HL-60 (cell line): ENCODE measurements around the gene TMEM132D.

Source experiments
- DNase-seq, 2 experiments: peaks; one replicate each; pipeline ENCODE4 v3.0.0-alpha.2; 2010 to 2020; ENCODE audit warnings: low read depth in 1 of 2, low spot score in 1 of 2
- H3K27ac ChIP-seq: fragments of 250-450 bp; sonication (Bioruptor Pico); replicated peaks from 2 replicates; pipeline ENCODE4 v1.5.1; 2020; ENCODE audit warnings: mild to moderate bottlenecking, moderate library complexity
- H3K27me3 ChIP-seq: fragments of 250-450 bp; sonication (Bioruptor Pico); 2 replicates; pipeline ENCODE4 v1.5.1; 2021; ENCODE audit warnings: mild to moderate bottlenecking, moderate library complexity; ENCODE audit not compliant: insufficient read depth, poor library complexity, severe bottlenecking
- H3K4me3 ChIP-seq: replicated peaks from 2 replicates; pipeline ENCODE4 v1.5.1; 2011; ENCODE audit warnings: mild to moderate bottlenecking, control low read depth, low read length; ENCODE audit not compliant: insufficient read depth
- CTCF ChIP-seq: IDR thresholded peaks from one replicate; pipeline ENCODE4 v1.5.1; 2011; ENCODE audit warnings: low read length, control low read depth, inconsistent platforms; ENCODE audit not compliant: insufficient read depth
- GABPA ChIP-seq: IDR thresholded peaks from 2 replicates; pipeline ENCODE4 v1.6.1; 2012; ENCODE audit warnings: low read depth
- POLR2AphosphoS5 ChIP-seq: IDR thresholded peaks from 2 replicates; pipeline ENCODE4 v1.6.1; 2012; ENCODE audit warnings: low read depth
- REST ChIP-seq: IDR thresholded peaks from 2 replicates; pipeline ENCODE4 v1.6.1; 2012; ENCODE audit warnings: low read depth; ENCODE audit not compliant: insufficient replicate concordance
- SPI1 ChIP-seq: IDR thresholded peaks from 2 replicates; pipeline ENCODE4 v1.6.1; 2012; ENCODE audit warnings: low read depth, mild to moderate bottlenecking, borderline replicate concordance

The TMEM132D gene

DNA sequence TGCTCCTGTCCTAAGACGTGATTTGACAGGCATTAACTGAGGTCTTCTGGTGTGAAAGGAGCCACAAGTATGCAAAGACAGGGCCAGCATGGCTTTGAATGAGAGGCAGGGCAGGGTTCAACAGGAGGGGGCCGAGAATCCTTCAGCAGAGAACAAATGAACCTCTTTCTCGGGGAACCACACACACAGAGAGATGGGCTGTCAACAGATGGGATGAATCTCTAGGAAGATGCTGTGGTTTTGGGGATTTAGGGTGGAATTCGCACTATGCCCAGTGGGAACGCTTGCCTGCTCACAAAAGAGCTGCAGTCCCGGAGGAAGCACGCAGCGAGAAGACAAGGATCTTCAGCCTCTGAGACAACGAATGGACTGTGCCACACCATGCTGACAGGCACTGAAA, 537.2 kb downstream of the TMEM132D start:
- no peak for TF ChIP-seq CTCF
- TF ChIP-seq GABPA: no peak
- no peak for TF ChIP-seq SPI1
- no peak for TF ChIP-seq POLR2AphosphoS5
- no peak for TF ChIP-seq REST

GRCh38 chr12:129363041-129363440, 540.8 kb downstream of the TMEM132D start:
- Histone ChIP-seq H3K27me3 (no peaks in the 10 kb centered on the region), H3K27ac (no peak overlapping the region), H3K4me3 (no peak overlapping the region)
- TF ChIP-seq GABPA (no peak), SPI1 (no peak), CTCF (no peak), REST (no peak), POLR2AphosphoS5 (no peak)
- no peak for DNase-seq

More for the DNA sequence above, 537.2 kb downstream of the TMEM132D start:
- Histone ChIP-seq H3K27me3 (no peaks in the 10 kb centered on the region), H3K27ac (no peak overlapping the region), H3K4me3 (no peak overlapping the region)
- no peak for DNase-seq

GRCh38 chr12:129357233-129357632, 546.6 kb downstream of the TMEM132D start:
- Histone ChIP-seq H3K4me3 (no peak overlapping the region), H3K27ac (no peak overlapping the region), H3K27me3 (no peaks in the 10 kb centered on the region)
- DNase-seq: no peak
- TF ChIP-seq CTCF (no peak), GABPA (no peak), POLR2AphosphoS5 (no peak), SPI1 (no peak), REST (no peak)
